C1 segment of cervical spinal cord (tissue), 14 donors: ENCODE measurements around the gene PCYT1B.
A peak's percentile ranks its signal among the peaks of the same experiment; 100 is the strongest.
"Not testable (repeated sequence)": the region's sequence is repeated elsewhere in the genome, so short reads cannot be mapped to it uniquely, and the experiment has no call there.

ENCODE experiments used
- DNase-seq, 14 donors: peaks; one replicate each; lab custom pipeline; 2025; lab: John Stamatoyannopoulos, UW

The PCYT1B gene

GRCh38 chrX:24646006-24646405, 1.1 kb downstream of the PCYT1B start:
- peak in 1 of 14 donors; percentile 13 for DNase-seq

- no peak for DNase-seq
Observed at GRCh38 chrX:24643116-24643515, 4.0 kb downstream of the PCYT1B start.

GRCh38 chrX:24629701-24630100, 17.4 kb downstream of the PCYT1B start:
- no peak for DNase-seq

GRCh38 chrX:24619647-24620046, 27.5 kb downstream of the PCYT1B start:
- DNase-seq: peak in 8 of 14 donors; percentile 1 to 30 (median 9)

GRCh38 chrX:24610516-24610915, 36.6 kb downstream of the PCYT1B start:
- no peak for DNase-seq

- no peak for DNase-seq
Observed at GRCh38 chrX:24607616-24608015, 39.5 kb downstream of the PCYT1B start.

- DNase-seq: not testable (repeated sequence)
Observed at GRCh38 chrX:24605941-24606340, 41.2 kb downstream of the PCYT1B start.

GRCh38 chrX:24603191-24603590, 44.0 kb downstream of the PCYT1B start:
- no peak for DNase-seq

- DNase-seq: no peak
Observed at GRCh38 chrX:24601858-24602257, 45.3 kb downstream of the PCYT1B start.

- peak in 2 of 14 donors; percentile 1 to 2 for DNase-seq
Observed at GRCh38 chrX:24594501-24594900, 52.6 kb downstream of the PCYT1B start.

- no peak for DNase-seq
Observed at GRCh38 chrX:24590111-24590510, 57.0 kb downstream of the PCYT1B start.

- no peak for DNase-seq
Observed at GRCh38 chrX:24577091-24577490, 70.1 kb downstream of the PCYT1B start.

- DNase-seq: no peak
Observed at GRCh38 chrX:24575496-24575895, 71.7 kb downstream of the PCYT1B start.

GRCh38 chrX:24574743-24575142, 72.4 kb downstream of the PCYT1B start:
- DNase-seq: no peak

GRCh38 chrX:24567169-24567568, 80.0 kb downstream of the PCYT1B start:
- DNase-seq: no peak

- DNase-seq: no peak
Observed at GRCh38 chrX:24566240-24566639, 80.9 kb downstream of the PCYT1B start.

- DNase-seq: peak in 1 of 14 donors; percentile 4
Observed at GRCh38 chrX:24563291-24564010, 83.7 kb downstream of the PCYT1B start.

GRCh38 chrX:24561121-24561520, 86.0 kb downstream of the PCYT1B start:
- no peak for DNase-seq

GRCh38 chrX:24553011-24553410, 94.1 kb downstream of the PCYT1B start:
- DNase-seq: no peak

GRCh38 chrX:24550166-24550565, 97.0 kb downstream of the PCYT1B start:
- no peak for DNase-seq

- no peak for DNase-seq
Observed at GRCh38 chrX:24547961-24548360, 99.2 kb downstream of the PCYT1B start.

- no peak for DNase-seq
Observed at GRCh38 chrX:24542756-24543155, 104.4 kb downstream of the PCYT1B start.

GRCh38 chrX:24536551-24536950, 110.6 kb downstream of the PCYT1B start:
- no peak for DNase-seq

- DNase-seq: no peak
Observed at GRCh38 chrX:24528605-24529004, 118.5 kb downstream of the PCYT1B start.
